Stimulated activated CD8-positive, alpha-beta memory T cell treated with anti-CD3 and anti-CD28 coated beads, Interleukin-4, amount 100 ng/mL, for 48 hours (primary cell): ENCODE results near the gene ERP27.
A peak's percentile ranks its signal among the peaks of the same experiment; 100 is the strongest.

Experiments used
- DNase-seq: peaks from one replicate; pipeline ENCODE4 v3.0.0-alpha.2; 2020

Gene ERP27

GRCh38 chr12:14959463-14959862 is 21.1 kb upstream of the ERP27 start:
- DNase-seq, result no peak

GRCh38 chr12:14959126-14959440 is 20.7 kb upstream of the ERP27 start:
- DNase-seq, result peak; percentile 57

GRCh38 chr12:14958361-14959125 is 20.2 kb upstream of the ERP27 start:
- no peak for DNase-seq

- no peak for DNase-seq
These were observed 19.3 kb upstream of the ERP27 start for GRCh38 chr12:14957551-14958168.

GRCh38 chr12:14956905-14957304 is 18.6 kb upstream of the ERP27 start:
- no peak for DNase-seq

GRCh38 chr12:14956024-14956891 is 17.9 kb upstream of the ERP27 start:
- peak; percentile 56 for DNase-seq

GRCh38 chr12:14954269-14954668 is 15.9 kb upstream of the ERP27 start:
- no peak for DNase-seq

- no peak for DNase-seq
These were observed 15.4 kb upstream of the ERP27 start for GRCh38 chr12:14953752-14954151.

- peak; percentile 51 for DNase-seq
These were observed 14.1 kb upstream of the ERP27 start for GRCh38 chr12:14952299-14952921.

GRCh38 chr12:14951851-14952250 is 13.5 kb upstream of the ERP27 start:
- DNase-seq, result no peak

- no peak for DNase-seq
These were observed 12.8 kb upstream of the ERP27 start for GRCh38 chr12:14950982-14951746.

- DNase-seq, result peak; percentile 52
These were observed 12.1 kb upstream of the ERP27 start for GRCh38 chr12:14950421-14950820.

GRCh38 chr12:14949631-14950030 is 11.3 kb upstream of the ERP27 start:
- DNase-seq, result peak; percentile 66

GRCh38 chr12:14948672-14949071 is 10.3 kb upstream of the ERP27 start:
- DNase-seq, result peak; percentile 45

- DNase-seq, result no peak
These were observed 8.5 kb upstream of the ERP27 start for GRCh38 chr12:14946861-14947260.

GRCh38 chr12:14946162-14946561 is 7.8 kb upstream of the ERP27 start:
- DNase-seq, result no peak

- no peak for DNase-seq
These were observed 4.0 kb upstream of the ERP27 start for GRCh38 chr12:14942196-14942931.

GRCh38 chr12:14941369-14941768 is 3.0 kb upstream of the ERP27 start:
- DNase-seq, result no peak

GRCh38 chr12:14937689-14938088 is 648 bp downstream of the ERP27 start:
- DNase-seq, result no peak

GRCh38 chr12:14937014-14937413 is 1.3 kb downstream of the ERP27 start:
- no peak for DNase-seq

GRCh38 chr12:14936224-14936861 is 2.0 kb downstream of the ERP27 start:
- no peak for DNase-seq
